ENCODE data around the gene SNX17. TPM values are rescaled to one million over a fixed set of nuclear protein-coding genes. Genes with fewer than 3 reads are reported as not detected.

Gene SNX17
- total RNA-seq (2022) = 98.7 and 108 TPM in 2 replicates
- Bru-seq, nascent RNA = percentile 84 among the genes with signal in this experiment
- percentile 86 among the genes with signal in this experiment for BruChase-seq, experiment 1, labeled RNA remaining after a 2-hour chase
- BruChase-seq, experiment 2, labeled RNA remaining after a 6-hour chase = percentile 94 among the genes with signal in this experiment
- long read RNA-seq, transcript SNX17-201 (15 exons, 2,044 nt) = major isoform, 453 of 533 reads
- long read RNA-seq, partial matches to known transcripts = 20 of 533 reads
- long read RNA-seq, other reads (novel, unspliced or antisense) = 50 of 533 reads

- ChIA-PET POLR2A (interaction anchor here (0.5 to 2.1 kb wide), 5 partner anchors 10 to 48 kb away, joined by 3 to 8 read pairs (median 5); partner anchors contain the start of genes GTF3C2, PPM1G and ZNF513), CTCF (interaction anchor here (0.9 to 1.9 kb wide), 7 partner anchors 10 to 147 kb away, joined by 3 to 12 read pairs (median 6); partner anchors contain the start of genes GTF3C2, SLC30A3 and ZNF513)
- H3K36me3 ChIP-seq (ENCODE audit: control insufficient read depth, insufficient read depth, low read length) = peaks cover 6% of the 10 kb centered on the region
- H3K4me3 ChIP-seq (ENCODE audit: low read depth, low read length) = peak within 1 kb of the TSS; percentile 85
- Mint-ChIP-seq H3K27me3 (ENCODE audit: insufficient read depth, unreplicated experiment) (no peaks in the 10 kb centered on the region), H3K9me3 (ENCODE audit: unreplicated experiment) (no peaks in the 10 kb centered on the region), H3K27ac (ENCODE audit: unreplicated experiment) (peak within 1 kb of the TSS; percentile 96), H3K4me3 (ENCODE audit: unreplicated experiment) (peak within 1 kb of the TSS; percentile 74), H3K4me1 (ENCODE audit: low read depth, unreplicated experiment) (peaks cover 31% of the 10 kb centered on the region), H3K36me3 (ENCODE audit: insufficient read depth, unreplicated experiment) (peaks cover 85% of the 10 kb centered on the region)
- H3K4me1 ChIP-seq = peaks cover 17% of the 10 kb centered on the region
- H3K9me3 ChIP-seq = no peaks in the 10 kb centered on the region
- H3K27me3 ChIP-seq (replicated peaks; ENCODE audit: control insufficient read depth, insufficient read depth, low read length) = no peaks in the 10 kb centered on the region
- intact Hi-C loops (cut with micrococcal nuclease; ENCODE audit: unreplicated experiment) = loop anchor here (1.0 to 2.0 kb wide), 4 partner anchors 10 to 59 kb away; partner anchors contain the start of genes GTF3C2, NRBP1 and ZNF513
- TF ChIP-seq CTCF (IDR thresholded peaks at IDR 0.05; ENCODE audit: insufficient read depth in 1 of 2, low read depth in 1 of 2, low read length in 1 of 2, severe bottlenecking in 1 of 2, unreplicated experiment in 1 of 2) = peak; percentile 58 to 95
- DNase-seq = peak; percentile 100
- no TSS peak for BruUV-seq (replicated peaks)
Measured at GRCh38 chr2:27370026-27370815, at the start of gene SNX17, which contains the start of gene EIF2B4. Gene SNX17 (plus strand): TSS chr2:27370616. CDS start chr2:27370744, 128 bp downstream. Gene EIF2B4 (minus strand): TSS chr2:27370338. CDS start chr2:27370314, 24 bp downstream.

GRCh38 chr2:27320958-27321543 is 49.4 kb upstream of the SNX17 start:
- POLR2A ChIA-PET = interaction anchor here (0.6 kb wide), 1 partner anchor 33 kb away, joined by 3 read pairs; no protein-coding TSS in a partner anchor
- Histone ChIP-seq H3K36me3 (ENCODE audit: control insufficient read depth, insufficient read depth, low read length) (no peaks in the 10 kb centered on the region), H3K9me3 (no peaks in the 10 kb centered on the region), H3K27me3 (replicated peaks; ENCODE audit: control insufficient read depth, insufficient read depth, low read length) (no peaks in the 10 kb centered on the region), H3K4me1 (peaks cover 19% of the 10 kb centered on the region), H3K4me3 (ENCODE audit: low read depth, low read length) (peak overlapping the region; percentile 6; the same call in 1 of the 2 replicates)
- H3K36me3 Mint-ChIP-seq (ENCODE audit: insufficient read depth, unreplicated experiment) = peaks cover 31% of the 10 kb centered on the region
- H3K4me1 Mint-ChIP-seq (ENCODE audit: low read depth, unreplicated experiment) = peaks cover 24% of the 10 kb centered on the region
- intact Hi-C loops (cut with micrococcal nuclease; ENCODE audit: unreplicated experiment) = loop anchor here (1.0 kb wide), 2 partner anchors 35 to 49 kb away; partner anchors contain the start of genes EIF2B4, GTF3C2 and SNX17
- peak overlapping the region; percentile 94 for H3K4me3 Mint-ChIP-seq (ENCODE audit: unreplicated experiment)
- no peaks in the 10 kb centered on the region for H3K9me3 Mint-ChIP-seq (ENCODE audit: unreplicated experiment)
- peak overlapping the region; percentile 99 for H3K27ac Mint-ChIP-seq (ENCODE audit: unreplicated experiment)
- peak; percentile 74 for TF ChIP-seq CTCF (IDR thresholded peaks at IDR 0.05; ENCODE audit: insufficient read depth in 1 of 2, low read depth in 1 of 2, low read length in 1 of 2, severe bottlenecking in 1 of 2, unreplicated experiment in 1 of 2)
- DNase-seq = peak; percentile 91 to 95
- H3K27me3 Mint-ChIP-seq (ENCODE audit: insufficient read depth, unreplicated experiment) = no peaks in the 10 kb centered on the region
- BruUV-seq (replicated peaks) = no TSS peak
- CTCF ChIA-PET = interaction anchor here (0.5 to 1.0 kb wide), 8 partner anchors 9 to 188 kb away, joined by 3 to 9 read pairs (median 3); partner anchors contain the start of genes ATRAID, EIF2B4, SLC5A6 and SNX17

All from Caco-2 (cell line).